Trophoblast cell (in vitro differentiated cells and primary cell): ENCODE results near the gene IAPP.
"Not testable (repeated sequence)": the region's sequence is repeated elsewhere in the genome, so short reads cannot be mapped to it uniquely, and the experiment has no call there.

ENCODE experiments used
- DNase-seq, 2 donors: peaks; one replicate each; pipeline ENCODE4 v3.0.0-alpha.2; 2016
- H2AFZ ChIP-seq: 2 replicates; pipeline ENCODE4 v1.6.1; 2013; ENCODE audit warnings: low read length, moderate library complexity, mild to moderate bottlenecking; ENCODE audit not compliant: insufficient read depth, poor library complexity
- H2AK5ac ChIP-seq: 2 replicates; pipeline ENCODE4 v1.6.1; 2013; ENCODE audit warnings: mild to moderate bottlenecking, low read length
- H2BK120ac ChIP-seq: 2 replicates; pipeline ENCODE4 v1.6.1; 2013; ENCODE audit warnings: low read length, mild to moderate bottlenecking, moderate library complexity; ENCODE audit not compliant: insufficient read depth, poor library complexity
- H2BK12ac ChIP-seq: 2 replicates; pipeline ENCODE4 v1.6.1; 2013; ENCODE audit warnings: mild to moderate bottlenecking, low read length, moderate library complexity
- H2BK5ac ChIP-seq: 2 replicates; pipeline ENCODE4 v1.6.1; 2013; ENCODE audit warnings: low read length, low read depth, moderate library complexity, mild to moderate bottlenecking; ENCODE audit not compliant: poor library complexity
- H3K14ac ChIP-seq: 2 replicates; pipeline ENCODE4 v1.6.1; 2013; ENCODE audit warnings: mild to moderate bottlenecking, low read length
- H3K18ac ChIP-seq: 2 replicates; pipeline ENCODE4 v1.6.1; 2013; ENCODE audit warnings: mild to moderate bottlenecking, low read length
- H3K23ac ChIP-seq: 2 replicates; pipeline ENCODE4 v1.6.1; 2013; ENCODE audit warnings: low read length
- H3K27ac ChIP-seq: 2 replicates; pipeline ENCODE4 v1.5.1; 2013; ENCODE audit warnings: low read depth, mild to moderate bottlenecking, inconsistent platforms, low read length, moderate library complexity
- H3K27me3 ChIP-seq: 2 replicates; pipeline ENCODE4 v1.6.1; 2013; ENCODE audit warnings: inconsistent platforms, mild to moderate bottlenecking, low read length, moderate library complexity; ENCODE audit not compliant: insufficient read depth
- H3K36me3 ChIP-seq, 2 experiments: 1 replicate in 1 of 2; 2 replicates in 1 of 2; pipeline ENCODE4 v1.6.1; 2013; ENCODE audit warnings: low read length in 2 of 2, mild to moderate bottlenecking in 2 of 2, moderate library complexity in 1 of 2; ENCODE audit not compliant: insufficient read depth in 2 of 2, control insufficient read depth in 1 of 2
- H3K4ac ChIP-seq: 2 replicates; pipeline ENCODE4 v1.6.1; 2013; ENCODE audit warnings: low read depth, mild to moderate bottlenecking, low read length, moderate library complexity
- H3K4me1 ChIP-seq, 2 experiments: 1 replicate in 1 of 2; 2 replicates in 1 of 2; pipeline ENCODE4 v1.6.1; 2013; ENCODE audit warnings: low read length in 2 of 2, mild to moderate bottlenecking in 2 of 2, moderate library complexity in 1 of 2; ENCODE audit not compliant: insufficient read depth in 2 of 2, control insufficient read depth in 1 of 2
- H3K4me2 ChIP-seq: 2 replicates; pipeline ENCODE4 v1.6.1; 2013; ENCODE audit warnings: inconsistent platforms, mild to moderate bottlenecking, low read length, moderate library complexity
- H3K4me3 ChIP-seq: 2 replicates; pipeline ENCODE4 v1.5.1; 2013; ENCODE audit warnings: mild to moderate bottlenecking, low read depth, low read length, inconsistent platforms
- H3K79me1 ChIP-seq: one replicate; pipeline ENCODE4 v1.6.1; 2013; ENCODE audit warnings: low read length
- H3K79me2 ChIP-seq: 2 replicates; pipeline ENCODE4 v1.6.1; 2013; ENCODE audit warnings: low read length, mild to moderate bottlenecking; ENCODE audit not compliant: control insufficient read depth, insufficient read depth, poor library complexity
- H3K9ac ChIP-seq: 2 replicates; pipeline ENCODE4 v1.6.1; 2013; ENCODE audit warnings: mild to moderate bottlenecking, low read length
- H3K9me3 ChIP-seq: 2 replicates; pipeline ENCODE4 v1.6.1; 2013; ENCODE audit warnings: low read depth, mild to moderate bottlenecking, control low read depth, inconsistent platforms, low read length; ENCODE audit not compliant: insufficient read depth
- H4K12ac ChIP-seq: 2 replicates; pipeline ENCODE4 v1.6.1; 2013; ENCODE audit warnings: low read depth, mild to moderate bottlenecking, low read length, moderate library complexity
- H4K8ac ChIP-seq: 2 replicates; pipeline ENCODE4 v1.6.1; 2013; ENCODE audit warnings: low read depth, mild to moderate bottlenecking, low read length, moderate library complexity
- H4K91ac ChIP-seq: one replicate; pipeline ENCODE4 v1.6.1; 2013; ENCODE audit warnings: low read depth, mild to moderate bottlenecking, low read length, moderate library complexity
- WGBS: extraction: QIAGEN DNeasy Blood & Tissue Kit; methylation state at CpG from one replicate; pipeline ENCODE4 v1.1.7; 2013; ENCODE audit warnings: missing lambda C conversion rate; ENCODE audit not compliant: insufficient read length, insufficient coverage; ENCODE audit errors: extremely low coverage; 5-methylcytosine and 5-hydroxymethylcytosine counted together

Gene IAPP

DNA sequence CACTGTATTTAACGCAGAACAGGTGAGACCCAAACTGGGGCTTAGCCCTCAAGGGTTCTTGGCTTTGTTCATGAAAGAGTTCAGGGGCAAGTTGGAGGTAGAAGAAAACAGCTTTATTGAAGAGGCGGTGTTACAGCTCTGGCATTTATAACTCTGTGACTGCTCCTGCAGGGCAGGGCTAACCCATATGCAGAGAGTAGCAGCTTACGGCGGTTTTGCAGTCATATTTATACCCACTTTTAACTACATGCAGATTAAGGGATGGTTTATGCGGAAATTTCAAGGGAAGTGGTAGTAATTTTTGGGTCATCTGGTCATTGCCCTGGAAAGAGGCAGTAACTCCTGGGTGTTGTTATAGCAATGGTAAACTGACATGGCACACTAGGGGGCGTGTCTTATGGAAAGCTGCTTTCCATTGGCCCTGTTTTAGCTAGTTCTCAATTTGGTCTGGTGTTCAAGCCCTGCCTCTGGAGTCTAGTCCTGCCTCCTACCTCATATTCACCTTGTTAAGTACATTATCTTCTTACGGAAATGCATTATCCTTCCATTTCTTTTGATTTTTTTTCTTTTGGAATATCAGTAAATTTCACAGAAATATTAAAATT, 1.8 kb upstream of the IAPP start:
- WGBS, result no CpG with 5 or more reads among the region's 7 CpGs
- H3K4ac ChIP-seq, result no peak overlapping the region
- H3K36me3 ChIP-seq, result no peaks in the 10 kb centered on the region
- no peak overlapping the region for H4K12ac ChIP-seq
- H2BK12ac ChIP-seq, result no peak overlapping the region
- no peak overlapping the region for H3K18ac ChIP-seq
- H3K9ac ChIP-seq, result no peak overlapping the region
- H3K27ac ChIP-seq, result no peak overlapping the region
- H3K14ac ChIP-seq, result no peak overlapping the region
- no peak overlapping the region for H4K8ac ChIP-seq
- no peak overlapping the region for H2BK5ac ChIP-seq
- H3K4me1 ChIP-seq, result no peaks in the 10 kb centered on the region
- H4K91ac ChIP-seq, result no peak overlapping the region
- no peaks in the 10 kb centered on the region for H3K9me3 ChIP-seq
- H3K4me2 ChIP-seq, result no peak overlapping the region
- DNase-seq, result no peak
- H3K23ac ChIP-seq, result no peak overlapping the region
- H2AK5ac ChIP-seq, result no peak overlapping the region
- no peaks in the 10 kb centered on the region for H3K79me1 ChIP-seq
- H3K79me2 ChIP-seq, result no peaks in the 10 kb centered on the region
- H2BK120ac ChIP-seq, result no peak overlapping the region
- H3K4me3 ChIP-seq, result no peak overlapping the region
- H3K27me3 ChIP-seq, result no peaks in the 10 kb centered on the region
- no peak overlapping the region for H2AFZ ChIP-seq

DNA sequence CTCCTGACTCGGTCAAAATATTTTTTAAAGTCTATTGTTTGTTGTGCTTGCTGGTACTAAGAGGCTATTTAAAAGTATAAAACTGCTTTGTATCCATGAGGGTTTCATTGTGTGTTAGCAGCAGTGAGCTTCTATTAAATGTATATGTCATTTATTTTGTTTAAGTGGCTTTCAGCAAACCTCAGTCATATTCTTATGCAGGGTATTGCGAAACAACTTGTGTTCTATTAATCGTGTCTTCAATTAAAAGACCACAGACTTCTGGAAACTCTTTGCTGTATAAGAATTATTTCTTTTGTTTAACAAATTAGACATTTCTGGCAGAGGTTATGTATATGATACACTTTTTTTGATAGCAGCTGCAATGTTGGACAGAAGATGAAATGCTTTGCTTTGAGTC, 6.5 kb downstream of the IAPP start:
- Histone ChIP-seq H4K12ac (no peak overlapping the region), H3K9me3 (no peaks in the 10 kb centered on the region), H3K23ac (no peak overlapping the region), H4K91ac (no peak overlapping the region), H4K8ac (no peak overlapping the region), H3K4me1 (no peaks in the 10 kb centered on the region), H3K18ac (no peak overlapping the region), H2BK12ac (no peak overlapping the region), H2BK120ac (no peak overlapping the region), H3K14ac (no peak overlapping the region), H3K27ac (no peak overlapping the region), H2AK5ac (no peak overlapping the region), H3K79me2 (no peaks in the 10 kb centered on the region), H3K9ac (no peak overlapping the region), H3K27me3 (no peaks in the 10 kb centered on the region), H3K4me3 (no peak overlapping the region), H3K36me3 (no peaks in the 10 kb centered on the region), H3K4me2 (no peak overlapping the region), H2BK5ac (no peak overlapping the region), H3K79me1 (no peaks in the 10 kb centered on the region), H2AFZ (no peak overlapping the region), H3K4ac (no peak overlapping the region)
- no peak for DNase-seq
- no CpG with 5 or more reads among the region's 3 CpGs for WGBS

DNA sequence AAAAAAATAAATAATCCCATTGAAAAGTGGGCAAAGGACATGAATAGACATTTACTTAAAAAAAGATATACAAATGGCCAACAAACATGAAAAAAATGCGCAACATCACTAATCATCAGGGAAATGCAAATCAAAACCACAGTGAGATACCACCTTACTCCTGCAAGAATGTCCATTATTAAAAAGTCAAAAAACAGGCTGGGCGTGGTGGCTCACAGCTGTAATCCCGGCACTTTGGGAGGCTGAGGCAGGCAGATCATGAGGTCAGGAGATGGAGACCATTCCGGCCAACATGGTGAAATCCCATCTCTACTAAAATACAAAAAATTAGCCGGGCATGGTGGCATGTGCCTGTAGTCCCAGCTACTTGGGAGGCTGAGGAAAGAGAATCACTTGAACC, 8.6 kb downstream of the IAPP start:
- H3K27me3 ChIP-seq, H2BK120ac ChIP-seq, H3K27ac ChIP-seq, H3K4ac ChIP-seq, H3K23ac ChIP-seq, H3K4me1 ChIP-seq, H4K12ac ChIP-seq, H4K91ac ChIP-seq, H3K9ac ChIP-seq, H3K4me2 ChIP-seq, H3K9me3 ChIP-seq, H4K8ac ChIP-seq, H3K79me2 ChIP-seq, H3K14ac ChIP-seq, H3K36me3 ChIP-seq, H3K4me3 ChIP-seq, H2BK5ac ChIP-seq, H2AFZ ChIP-seq, H3K18ac ChIP-seq, H2BK12ac ChIP-seq, DNase-seq, H2AK5ac ChIP-seq, H3K79me1 ChIP-seq: not testable (repeated sequence)
- WGBS, result no CpG with 5 or more reads among the region's 5 CpGs

DNA sequence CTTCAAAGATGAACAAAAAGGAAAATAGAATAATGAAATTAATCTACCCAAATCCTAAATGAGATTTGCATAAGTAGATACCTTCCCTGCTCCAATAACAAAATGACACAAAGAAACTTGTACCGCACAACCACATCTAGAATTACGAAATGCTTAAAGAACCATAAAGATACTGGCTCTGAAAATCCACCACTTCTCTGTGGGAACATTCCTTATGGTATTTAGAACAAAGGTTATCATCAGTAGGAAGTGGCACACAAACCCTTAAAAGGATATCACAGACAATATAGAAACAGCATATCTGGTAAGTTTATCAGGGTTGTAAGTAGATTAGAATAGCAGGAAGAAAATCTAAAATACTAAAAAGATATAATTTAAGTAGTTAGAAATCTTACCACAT, 11.6 kb downstream of the IAPP start:
- no peak overlapping the region for H2BK120ac ChIP-seq
- no CpG with 5 or more reads among the region's 2 CpGs for WGBS
- no peaks in the 10 kb centered on the region for H3K79me1 ChIP-seq
- H2AK5ac ChIP-seq, result no peak overlapping the region
- H3K14ac ChIP-seq, result no peak overlapping the region
- H3K4me3 ChIP-seq, result no peak overlapping the region
- no peak overlapping the region for H3K9ac ChIP-seq
- no peak overlapping the region for H4K91ac ChIP-seq
- no peak overlapping the region for H3K27ac ChIP-seq
- no peaks in the 10 kb centered on the region for H3K79me2 ChIP-seq
- no peak overlapping the region for H3K4me2 ChIP-seq
- H4K12ac ChIP-seq, result no peak overlapping the region
- no peaks in the 10 kb centered on the region for H3K27me3 ChIP-seq
- H2AFZ ChIP-seq, result no peak overlapping the region
- no peaks in the 10 kb centered on the region for H3K9me3 ChIP-seq
- H3K4ac ChIP-seq, result no peak overlapping the region
- no peak overlapping the region for H2BK5ac ChIP-seq
- H3K18ac ChIP-seq, result no peak overlapping the region
- no peak overlapping the region for H3K23ac ChIP-seq
- H4K8ac ChIP-seq, result no peak overlapping the region
- no peak overlapping the region for H2BK12ac ChIP-seq
- no peaks in the 10 kb centered on the region for H3K36me3 ChIP-seq
- H3K4me1 ChIP-seq, result no peaks in the 10 kb centered on the region
- DNase-seq, result no peak
